Panc1 (cell line): ENCODE results near the gene KCNK15. TPM values are rescaled to one million over a fixed set of nuclear protein-coding genes. Genes with fewer than 3 reads are reported as not detected.

Experiments
- ATAC-seq: fragments of 200-7000 bp; cut with Tn5 transposase; 2 replicates; pipeline ENCODE4 v1.9.1; 2020; ENCODE audit warnings: mild to moderate bottlenecking, moderate library complexity
- BruUV-seq: library from RNA; stranded (reverse); fragments of 400-500 nt; replicated peaks from 2 replicates; lab custom pipeline; 2021; lab: Mats Ljungman, UMichigan
- CTCF ChIA-PET: fragments of 300-600 bp; sonication (Branson Sonifier 250); formaldehyde crosslinking; loops from one replicate; lab custom pipeline; 2022; ENCODE audit warnings: antibody characterized with exemption; lab: Charles Lee
- POLR2A ChIA-PET: fragments of 300-600 bp; sonication (Branson Sonifier 250); formaldehyde crosslinking; loops from one replicate; lab custom pipeline; 2022; ENCODE audit warnings: antibody characterized with exemption; lab: Charles Lee
- DNase-seq: peaks from one replicate; pipeline ENCODE4 v3.0.0-alpha.2; 2010; ENCODE audit warnings: low read depth, low spot score
- H3K27ac ChIP-seq: 2 replicates; pipeline ENCODE4 v1.5.1; 2011; ENCODE audit warnings: mild to moderate bottlenecking, low read length, inconsistent platforms
- H3K27me3 ChIP-seq: fragments of 200-500 bp; sonication (Bioruptor generic); 2 replicates; pipeline ENCODE4 v1.6.0; 2014; ENCODE audit warnings: low read length, inconsistent platforms; ENCODE audit not compliant: control insufficient read depth, insufficient read depth
- H3K36me3 ChIP-seq: fragments of 200-500 bp; sonication (Bioruptor generic); 2 replicates; pipeline ENCODE4 v1.5.1; 2014; ENCODE audit warnings: inconsistent platforms, mild to moderate bottlenecking, low read length, moderate library complexity; ENCODE audit not compliant: control insufficient read depth, insufficient read depth
- H3K4me1 ChIP-seq: 2 replicates; pipeline ENCODE4 v1.5.1; 2011; ENCODE audit warnings: inconsistent platforms, mild to moderate bottlenecking, low read length, moderate library complexity; ENCODE audit not compliant: control insufficient read depth, insufficient read depth
- H3K4me3 ChIP-seq, 2 experiments: 2 replicates each; pipeline ENCODE4 v1.5.1; 2011 to 2012; ENCODE audit warnings: low read depth in 2 of 2, low read length in 2 of 2, mild to moderate bottlenecking in 2 of 2, inconsistent platforms in 1 of 2, moderate library complexity in 1 of 2
- H3K9me3 ChIP-seq: fragments of 200-500 bp; sonication (Bioruptor generic); 2 replicates; pipeline ENCODE4 v1.5.1; 2014; ENCODE audit warnings: low read depth, mild to moderate bottlenecking, inconsistent platforms, low read length, moderate library complexity; ENCODE audit not compliant: control insufficient read depth, insufficient read depth
- CTCF ChIP-seq: fragments of 450-650 bp; IDR thresholded peaks from 2 replicates; pipeline ENCODE4 v1.5.1; 2017; ENCODE audit warnings: mild to moderate bottlenecking
- POLR2AphosphoS5 ChIP-seq: IDR thresholded peaks from 2 replicates; pipeline ENCODE4 v1.6.1; 2012; ENCODE audit warnings: mild to moderate bottlenecking, low read depth, low read length, moderate library complexity
- REST ChIP-seq, 2 experiments: IDR thresholded peaks; 2 replicates each; pipeline ENCODE4 v1.6.1; 2011 to 2012; ENCODE audit warnings: low read depth in 2 of 2, control low read depth in 1 of 2, low read length in 1 of 2, mild to moderate bottlenecking in 1 of 2, moderate library complexity in 1 of 2; ENCODE audit not compliant: insufficient read depth in 1 of 2
- SIN3A ChIP-seq: IDR thresholded peaks from 2 replicates; pipeline ENCODE4 v1.6.1; 2012; ENCODE audit warnings: low read depth, mild to moderate bottlenecking, low read length, moderate library complexity, borderline replicate concordance; ENCODE audit not compliant: insufficient read depth
- TCF7L2 ChIP-seq: IDR thresholded peaks from 2 replicates; pipeline ENCODE4 v1.6.1; 2011; ENCODE audit warnings: mild to moderate bottlenecking, low read depth, low read length, inconsistent platforms
- in situ Hi-C: cut with HindIII; loops from 2 replicates; pipeline ENCODE4 v1.10.0; 2016; ENCODE audit warnings: low sequenced_read_pairs, low pct_unique_long_range_greater_than_20kb
- intact Hi-C: fragments of 100-400 bp; cut with micrococcal nuclease; formaldehyde crosslinking; loops from one replicate; pipeline ENCODE4 v1.10.0; 2022; ENCODE audit not compliant: unreplicated experiment
- total RNA-seq: library from RNA; stranded (reverse); gene quantifications from one replicate; pipeline ENCODE4 v1.2.1, GENCODE V29; 2021; ENCODE audit not compliant: unreplicated experiment

Gene KCNK15
- total RNA-seq, 1 experiment from 2014 or later, result 7.4 TPM

DNA sequence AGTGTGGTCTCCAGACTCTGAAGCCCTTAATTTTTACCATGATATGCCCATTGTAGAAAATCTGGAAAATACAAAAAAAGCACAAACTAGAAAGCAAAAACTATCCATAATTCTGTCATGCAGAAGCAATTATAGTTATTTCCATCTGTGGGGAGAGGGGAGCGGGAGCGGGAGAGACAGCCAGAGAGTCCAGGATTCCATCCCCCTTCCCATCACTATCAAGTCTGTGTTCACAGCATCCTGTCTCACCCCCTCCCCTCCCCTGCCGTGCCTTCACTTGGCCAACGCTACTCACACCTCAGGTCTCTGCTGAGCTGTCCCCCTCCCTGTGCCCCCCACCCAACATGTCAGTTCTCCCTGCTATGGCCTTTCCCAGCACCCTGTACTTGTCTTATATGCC lies 50.2 kb downstream of the KCNK15 start:
- Histone ChIP-seq H3K27ac (no peak overlapping the region), H3K4me1 (no peaks in the 10 kb centered on the region), H3K9me3 (no peaks in the 10 kb centered on the region), H3K36me3 (no peaks in the 10 kb centered on the region), H3K4me3 (no peak overlapping the region), H3K27me3 (no peaks in the 10 kb centered on the region)
- ATAC-seq, result no peak
- ChIA-PET CTCF (no interaction called here), POLR2A (no interaction called here)
- no TSS peak for BruUV-seq
- DNase-seq, result no peak
- in situ Hi-C loops, result no loop called here
- intact Hi-C loops, result no loop called here
- no peak for TF ChIP-seq CTCF
- TF ChIP-seq SIN3A, result no peak
- no peak for TF ChIP-seq TCF7L2
- TF ChIP-seq POLR2AphosphoS5, result no peak
- no peak for TF ChIP-seq REST (IDR thresholded peaks at IDR 0.05; ENCODE audit: insufficient read depth in 1 of 2, low read depth in 2 of 2, low read length in 1 of 2)

- no peak for ATAC-seq
- intact Hi-C loops (no loop called here), in situ Hi-C loops (no loop called here)
- DNase-seq, result no peak
- H3K4me1 ChIP-seq, result no peaks in the 10 kb centered on the region
- no peak overlapping the region for H3K4me3 ChIP-seq
- TF ChIP-seq SIN3A (no peak), TCF7L2 (no peak), CTCF (no peak), POLR2AphosphoS5 (no peak), REST (IDR thresholded peaks at IDR 0.05; ENCODE audit: insufficient read depth in 1 of 2, low read depth in 2 of 2, low read length in 1 of 2) (no peak)
- H3K9me3 ChIP-seq, result no peaks in the 10 kb centered on the region
- H3K27ac ChIP-seq, result no peak overlapping the region
- CTCF ChIA-PET, result no interaction called here
- no TSS peak for BruUV-seq
- POLR2A ChIA-PET, result no interaction called here
- no peaks in the 10 kb centered on the region for H3K36me3 ChIP-seq
- H3K27me3 ChIP-seq, result no peaks in the 10 kb centered on the region
Measured at GRCh38 chr20:44796311-44796710, 50.6 kb downstream of the KCNK15 start.
